Smooth muscle cell (in vitro differentiated cells): ENCODE data around the gene KCNIP4. TPM values are rescaled to one million over a fixed set of nuclear protein-coding genes. Genes with fewer than 3 reads are reported as not detected.

ENCODE experiments used
- DNase-seq: peaks from one replicate; lab custom pipeline; 2025; ENCODE audit not compliant: unreplicated experiment; lab: John Stamatoyannopoulos, UW
- H2AFZ ChIP-seq: fragments of 200-600 bp; sonication (generic); 2 replicates; pipeline ENCODE4 v1.6.0; 2016; ENCODE audit warnings: antibody characterized with exemption, low read depth, mild to moderate bottlenecking
- H3F3A ChIP-seq: fragments of 200-600 bp; sonication (generic); 2 replicates; pipeline ENCODE4 v1.6.0; 2017; ENCODE audit warnings: antibody characterized with exemption, low read depth
- H3K27ac ChIP-seq: fragments of 200-600 bp; sonication (generic); 2 replicates; pipeline ENCODE4 v1.5.1; 2016; ENCODE audit warnings: low read depth, mild to moderate bottlenecking
- H3K27me3 ChIP-seq: fragments of 200-600 bp; sonication (generic); 2 replicates; pipeline ENCODE4 v1.6.1; 2016; ENCODE audit warnings: low read depth, mild to moderate bottlenecking
- H3K36me3 ChIP-seq: fragments of 200-600 bp; sonication (generic); 2 replicates; pipeline ENCODE4 v1.5.1; 2016; ENCODE audit warnings: low read depth
- H3K4me1 ChIP-seq: fragments of 200-600 bp; sonication (generic); 2 replicates; pipeline ENCODE4 v1.5.1; 2016; ENCODE audit warnings: low read depth
- H3K4me2 ChIP-seq: fragments of 200-600 bp; sonication (generic); 2 replicates; pipeline ENCODE4 v1.6.0; 2016; ENCODE audit warnings: mild to moderate bottlenecking
- H3K4me3 ChIP-seq: fragments of 200-600 bp; sonication (generic); 2 replicates; pipeline ENCODE4 v1.5.1; 2016; ENCODE audit warnings: mild to moderate bottlenecking
- H3K79me2 ChIP-seq: fragments of 200-600 bp; sonication (generic); 2 replicates; pipeline ENCODE4 v1.6.0; 2016; ENCODE audit warnings: low read depth, mild to moderate bottlenecking
- H3K9ac ChIP-seq: fragments of 200-600 bp; sonication (generic); 2 replicates; pipeline ENCODE4 v1.6.0; 2016; ENCODE audit warnings: low read depth
- H3K9me3 ChIP-seq: fragments of 200-600 bp; sonication (generic); replicated peaks from 2 replicates; pipeline ENCODE4 v1.5.1; 2016; ENCODE audit warnings: low read depth
- H4K20me1 ChIP-seq: fragments of 200-600 bp; sonication (generic); 2 replicates; pipeline ENCODE4 v1.6.0; 2016; ENCODE audit warnings: low read depth
- WGBS: methylation state at CpG from one replicate; pipeline ENCODE4 v1.1.7; 2016; ENCODE audit warnings: low lambda C conversion rate; 5-methylcytosine and 5-hydroxymethylcytosine counted together
- polyA plus RNA-seq: library from polyadenylated mRNA; unstranded; fragments of >200 nt; fragmentation: Nextera tagmentation; extraction: Ambion mirVana; gene quantifications from 2 replicates; pipeline ENCODE4 v1.2.1, GENCODE V29; 2016
- total RNA-seq: library from RNA; depleted of rRNA; stranded (reverse); fragments of >200 nt; gene quantifications from 2 replicates; pipeline ENCODE4 v1.2.3, GENCODE V29; 2014
- TF ChIP-seq, protein P1 (sequence below): fragments of 200-600 bp; sonication (generic); IDR thresholded peaks from 2 replicates; pipeline ENCODE4 v1.5.1; 2017; ENCODE audit warnings: borderline replicate concordance, mild to moderate bottlenecking, antibody characterized with exemption; ENCODE audit not compliant: insufficient read depth, poor library complexity, severe bottlenecking

KCNIP4 gene
- total and polyA plus RNA-seq, 2 experiments from 2014 or later, result 0.07 TPM; not detected in 1

DNA sequence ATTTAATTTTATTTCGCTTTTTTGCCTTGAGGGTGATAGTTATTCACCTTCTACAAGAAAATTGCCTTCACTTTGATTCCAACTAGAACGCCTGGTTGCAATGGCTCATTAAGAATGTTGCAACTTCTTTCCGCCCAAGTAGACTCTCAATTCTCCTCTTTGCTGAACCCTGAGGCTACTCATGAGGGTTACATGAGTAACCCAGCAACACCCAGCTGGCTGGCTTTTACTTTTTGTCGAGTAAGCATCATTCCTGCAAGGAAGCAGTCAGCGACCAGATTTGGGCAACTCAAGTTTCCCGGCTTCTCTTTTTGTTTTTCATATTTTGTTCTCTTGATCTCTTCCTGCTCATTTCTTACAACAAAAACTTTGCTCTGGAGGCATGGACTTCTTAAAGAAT is 752.9 kb downstream of the KCNIP4 start:
- no peak overlapping the region for H3K4me2 ChIP-seq
- no peak overlapping the region for H3K9ac ChIP-seq
- WGBS, result 80% methylated on average over 6 of the region's 6 CpGs
- H3K9me3 ChIP-seq, result no peaks in the 10 kb centered on the region
- no peak overlapping the region for H3K27ac ChIP-seq
- H3K4me3 ChIP-seq, result no peak overlapping the region
- no peaks in the 10 kb centered on the region for H3K4me1 ChIP-seq
- no peak for DNase-seq
- H3K79me2 ChIP-seq, result no peaks in the 10 kb centered on the region
- H2AFZ ChIP-seq, result no peak overlapping the region
- H3K27me3 ChIP-seq, result no peaks in the 10 kb centered on the region
- TF ChIP-seq, protein P1, sequence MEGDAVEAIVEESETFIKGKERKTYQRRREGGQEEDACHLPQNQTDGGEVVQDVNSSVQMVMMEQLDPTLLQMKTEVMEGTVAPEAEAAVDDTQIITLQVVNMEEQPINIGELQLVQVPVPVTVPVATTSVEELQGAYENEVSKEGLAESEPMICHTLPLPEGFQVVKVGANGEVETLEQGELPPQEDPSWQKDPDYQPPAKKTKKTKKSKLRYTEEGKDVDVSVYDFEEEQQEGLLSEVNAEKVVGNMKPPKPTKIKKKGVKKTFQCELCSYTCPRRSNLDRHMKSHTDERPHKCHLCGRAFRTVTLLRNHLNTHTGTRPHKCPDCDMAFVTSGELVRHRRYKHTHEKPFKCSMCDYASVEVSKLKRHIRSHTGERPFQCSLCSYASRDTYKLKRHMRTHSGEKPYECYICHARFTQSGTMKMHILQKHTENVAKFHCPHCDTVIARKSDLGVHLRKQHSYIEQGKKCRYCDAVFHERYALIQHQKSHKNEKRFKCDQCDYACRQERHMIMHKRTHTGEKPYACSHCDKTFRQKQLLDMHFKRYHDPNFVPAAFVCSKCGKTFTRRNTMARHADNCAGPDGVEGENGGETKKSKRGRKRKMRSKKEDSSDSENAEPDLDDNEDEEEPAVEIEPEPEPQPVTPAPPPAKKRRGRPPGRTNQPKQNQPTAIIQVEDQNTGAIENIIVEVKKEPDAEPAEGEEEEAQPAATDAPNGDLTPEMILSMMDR, result no peak
- H3K36me3 ChIP-seq, result no peaks in the 10 kb centered on the region
- no peaks in the 10 kb centered on the region for H3F3A ChIP-seq
- no peaks in the 10 kb centered on the region for H4K20me1 ChIP-seq

DNA sequence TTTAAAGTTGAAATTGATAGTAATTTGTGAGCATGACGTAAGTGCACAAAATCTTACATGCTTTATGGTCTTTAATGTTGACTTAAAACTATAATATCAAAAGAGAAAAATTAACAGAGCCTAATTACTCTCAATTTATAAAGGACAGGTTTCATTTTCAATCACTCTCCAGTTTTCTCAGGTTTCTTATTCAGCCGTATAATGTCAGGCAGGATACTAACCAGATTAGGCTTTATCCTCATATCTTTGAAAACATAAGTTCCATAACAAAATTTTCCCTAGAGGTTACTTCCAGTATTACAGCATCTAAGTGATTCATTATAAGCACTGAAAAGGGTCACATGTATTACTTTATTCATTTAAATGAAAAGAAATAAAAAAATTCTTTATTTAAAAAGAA is 756.2 kb downstream of the KCNIP4 start:
- H3K4me2 ChIP-seq, result no peak overlapping the region
- 89% methylated on average over 2 of the region's 2 CpGs for WGBS
- no peak overlapping the region for H3K9ac ChIP-seq
- no peak overlapping the region for H3K27ac ChIP-seq
- H2AFZ ChIP-seq, result no peak overlapping the region
- H3F3A ChIP-seq, result no peaks in the 10 kb centered on the region
- H3K4me3 ChIP-seq, result no peak overlapping the region
- H3K36me3 ChIP-seq, result no peaks in the 10 kb centered on the region
- H3K4me1 ChIP-seq, result no peaks in the 10 kb centered on the region
- H3K79me2 ChIP-seq, result no peaks in the 10 kb centered on the region
- no peaks in the 10 kb centered on the region for H3K9me3 ChIP-seq
- no peaks in the 10 kb centered on the region for H3K27me3 ChIP-seq
- TF ChIP-seq, protein P1, result peak; percentile 15
- H4K20me1 ChIP-seq, result no peaks in the 10 kb centered on the region
- DNase-seq, result no peak

DNA sequence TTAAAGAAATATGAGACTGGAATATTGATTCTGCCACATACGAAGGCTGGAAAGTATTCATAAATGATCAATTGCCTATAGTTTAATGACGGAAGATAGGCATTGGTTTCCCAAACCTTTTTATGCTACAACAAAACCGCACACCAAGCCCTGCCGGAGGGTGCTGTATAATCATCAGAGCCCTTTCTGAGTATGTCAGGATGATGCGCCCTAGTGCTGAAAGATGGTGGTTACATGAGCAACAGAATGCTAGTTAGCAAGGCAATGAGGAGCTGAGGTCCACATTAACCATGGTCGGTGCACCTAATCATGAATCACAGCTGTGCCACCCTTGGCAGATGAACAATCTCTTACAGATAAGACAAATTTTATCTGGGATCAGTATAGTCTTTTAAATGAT is 757.3 kb downstream of the KCNIP4 start:
- no peaks in the 10 kb centered on the region for H3K79me2 ChIP-seq
- H3K36me3 ChIP-seq, result no peaks in the 10 kb centered on the region
- H2AFZ ChIP-seq, result no peak overlapping the region
- peaks cover 2% of the 10 kb centered on the region for H3K27me3 ChIP-seq
- H3K9ac ChIP-seq, result no peak overlapping the region
- H3K27ac ChIP-seq, result no peak overlapping the region
- no peaks in the 10 kb centered on the region for H4K20me1 ChIP-seq
- H3K4me2 ChIP-seq, result no peak overlapping the region
- 91% methylated on average over 6 of the region's 6 CpGs for WGBS
- DNase-seq, result no peak
- no peaks in the 10 kb centered on the region for H3K4me1 ChIP-seq
- H3F3A ChIP-seq, result no peaks in the 10 kb centered on the region
- H3K4me3 ChIP-seq, result no peak overlapping the region
- no peaks in the 10 kb centered on the region for H3K9me3 ChIP-seq
- TF ChIP-seq, protein P1, result no peak

DNA sequence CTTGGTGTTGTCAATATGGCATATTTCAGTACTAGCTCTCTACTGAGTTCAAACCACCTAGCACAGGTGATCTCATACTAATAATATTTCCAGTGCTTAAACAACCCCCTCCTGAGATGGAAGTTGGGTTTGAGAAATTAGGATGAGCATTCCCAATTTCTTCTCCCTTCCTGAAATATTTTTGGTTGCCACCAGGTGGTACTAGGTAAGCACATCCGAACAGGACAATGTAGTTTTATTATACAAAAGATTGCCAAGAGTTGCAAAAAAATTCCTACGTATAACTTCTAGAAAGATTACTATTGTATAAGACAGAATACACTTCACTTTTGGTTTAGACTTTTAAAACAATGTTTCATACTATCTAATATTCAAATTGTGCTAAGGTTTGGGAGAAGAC is 763.8 kb downstream of the KCNIP4 start:
- Histone ChIP-seq H3F3A (no peaks in the 10 kb centered on the region), H3K9ac (no peak overlapping the region), H3K79me2 (no peaks in the 10 kb centered on the region), H3K4me3 (no peak overlapping the region), H3K27me3 (peaks cover 16% of the 10 kb centered on the region), H2AFZ (no peak overlapping the region), H3K9me3 (no peaks in the 10 kb centered on the region), H3K27ac (no peak overlapping the region), H3K4me1 (no peaks in the 10 kb centered on the region), H4K20me1 (no peaks in the 10 kb centered on the region), H3K4me2 (no peak overlapping the region), H3K36me3 (no peaks in the 10 kb centered on the region)
- DNase-seq, result no peak
- 84% methylated on average over 2 of the region's 2 CpGs for WGBS
- TF ChIP-seq, protein P1, result no peak
